Trophoblast cell (in vitro differentiated cells and primary cell): ENCODE results near the gene BRD3OS.

ENCODE experiments used
- DNase-seq, 2 donors: peaks; one replicate each; pipeline ENCODE4 v3.0.0-alpha.2; 2016
- H2AFZ ChIP-seq: 2 replicates; pipeline ENCODE4 v1.6.1; 2013; ENCODE audit warnings: low read length, moderate library complexity, mild to moderate bottlenecking; ENCODE audit not compliant: insufficient read depth, poor library complexity
- H2AK5ac ChIP-seq: 2 replicates; pipeline ENCODE4 v1.6.1; 2013; ENCODE audit warnings: mild to moderate bottlenecking, low read length
- H2BK120ac ChIP-seq: 2 replicates; pipeline ENCODE4 v1.6.1; 2013; ENCODE audit warnings: low read length, mild to moderate bottlenecking, moderate library complexity; ENCODE audit not compliant: insufficient read depth, poor library complexity
- H2BK12ac ChIP-seq: 2 replicates; pipeline ENCODE4 v1.6.1; 2013; ENCODE audit warnings: mild to moderate bottlenecking, low read length, moderate library complexity
- H2BK5ac ChIP-seq: 2 replicates; pipeline ENCODE4 v1.6.1; 2013; ENCODE audit warnings: low read length, low read depth, moderate library complexity, mild to moderate bottlenecking; ENCODE audit not compliant: poor library complexity
- H3K14ac ChIP-seq: 2 replicates; pipeline ENCODE4 v1.6.1; 2013; ENCODE audit warnings: mild to moderate bottlenecking, low read length
- H3K18ac ChIP-seq: 2 replicates; pipeline ENCODE4 v1.6.1; 2013; ENCODE audit warnings: mild to moderate bottlenecking, low read length
- H3K23ac ChIP-seq: 2 replicates; pipeline ENCODE4 v1.6.1; 2013; ENCODE audit warnings: low read length
- H3K27ac ChIP-seq: 2 replicates; pipeline ENCODE4 v1.5.1; 2013; ENCODE audit warnings: low read depth, mild to moderate bottlenecking, inconsistent platforms, low read length, moderate library complexity
- H3K27me3 ChIP-seq: 2 replicates; pipeline ENCODE4 v1.6.1; 2013; ENCODE audit warnings: inconsistent platforms, mild to moderate bottlenecking, low read length, moderate library complexity; ENCODE audit not compliant: insufficient read depth
- H3K36me3 ChIP-seq, 2 experiments: 1 replicate in 1 of 2; 2 replicates in 1 of 2; pipeline ENCODE4 v1.6.1; 2013; ENCODE audit warnings: low read length in 2 of 2, mild to moderate bottlenecking in 2 of 2, moderate library complexity in 1 of 2; ENCODE audit not compliant: insufficient read depth in 2 of 2, control insufficient read depth in 1 of 2
- H3K4ac ChIP-seq: 2 replicates; pipeline ENCODE4 v1.6.1; 2013; ENCODE audit warnings: low read depth, mild to moderate bottlenecking, low read length, moderate library complexity
- H3K4me1 ChIP-seq, 2 experiments: 1 replicate in 1 of 2; 2 replicates in 1 of 2; pipeline ENCODE4 v1.6.1; 2013; ENCODE audit warnings: low read length in 2 of 2, mild to moderate bottlenecking in 2 of 2, moderate library complexity in 1 of 2; ENCODE audit not compliant: insufficient read depth in 2 of 2, control insufficient read depth in 1 of 2
- H3K4me2 ChIP-seq: 2 replicates; pipeline ENCODE4 v1.6.1; 2013; ENCODE audit warnings: inconsistent platforms, mild to moderate bottlenecking, low read length, moderate library complexity
- H3K4me3 ChIP-seq: 2 replicates; pipeline ENCODE4 v1.5.1; 2013; ENCODE audit warnings: mild to moderate bottlenecking, low read depth, low read length, inconsistent platforms
- H3K79me1 ChIP-seq: one replicate; pipeline ENCODE4 v1.6.1; 2013; ENCODE audit warnings: low read length
- H3K79me2 ChIP-seq: 2 replicates; pipeline ENCODE4 v1.6.1; 2013; ENCODE audit warnings: low read length, mild to moderate bottlenecking; ENCODE audit not compliant: control insufficient read depth, insufficient read depth, poor library complexity
- H3K9ac ChIP-seq: 2 replicates; pipeline ENCODE4 v1.6.1; 2013; ENCODE audit warnings: mild to moderate bottlenecking, low read length
- H3K9me3 ChIP-seq: 2 replicates; pipeline ENCODE4 v1.6.1; 2013; ENCODE audit warnings: low read depth, mild to moderate bottlenecking, control low read depth, inconsistent platforms, low read length; ENCODE audit not compliant: insufficient read depth
- H4K12ac ChIP-seq: 2 replicates; pipeline ENCODE4 v1.6.1; 2013; ENCODE audit warnings: low read depth, mild to moderate bottlenecking, low read length, moderate library complexity
- H4K8ac ChIP-seq: 2 replicates; pipeline ENCODE4 v1.6.1; 2013; ENCODE audit warnings: low read depth, mild to moderate bottlenecking, low read length, moderate library complexity
- H4K91ac ChIP-seq: one replicate; pipeline ENCODE4 v1.6.1; 2013; ENCODE audit warnings: low read depth, mild to moderate bottlenecking, low read length, moderate library complexity
- WGBS: extraction: QIAGEN DNeasy Blood & Tissue Kit; methylation state at CpG from one replicate; pipeline ENCODE4 v1.1.7; 2013; ENCODE audit warnings: missing lambda C conversion rate; ENCODE audit not compliant: insufficient read length, insufficient coverage; ENCODE audit errors: extremely low coverage; 5-methylcytosine and 5-hydroxymethylcytosine counted together

The BRD3OS gene

DNA sequence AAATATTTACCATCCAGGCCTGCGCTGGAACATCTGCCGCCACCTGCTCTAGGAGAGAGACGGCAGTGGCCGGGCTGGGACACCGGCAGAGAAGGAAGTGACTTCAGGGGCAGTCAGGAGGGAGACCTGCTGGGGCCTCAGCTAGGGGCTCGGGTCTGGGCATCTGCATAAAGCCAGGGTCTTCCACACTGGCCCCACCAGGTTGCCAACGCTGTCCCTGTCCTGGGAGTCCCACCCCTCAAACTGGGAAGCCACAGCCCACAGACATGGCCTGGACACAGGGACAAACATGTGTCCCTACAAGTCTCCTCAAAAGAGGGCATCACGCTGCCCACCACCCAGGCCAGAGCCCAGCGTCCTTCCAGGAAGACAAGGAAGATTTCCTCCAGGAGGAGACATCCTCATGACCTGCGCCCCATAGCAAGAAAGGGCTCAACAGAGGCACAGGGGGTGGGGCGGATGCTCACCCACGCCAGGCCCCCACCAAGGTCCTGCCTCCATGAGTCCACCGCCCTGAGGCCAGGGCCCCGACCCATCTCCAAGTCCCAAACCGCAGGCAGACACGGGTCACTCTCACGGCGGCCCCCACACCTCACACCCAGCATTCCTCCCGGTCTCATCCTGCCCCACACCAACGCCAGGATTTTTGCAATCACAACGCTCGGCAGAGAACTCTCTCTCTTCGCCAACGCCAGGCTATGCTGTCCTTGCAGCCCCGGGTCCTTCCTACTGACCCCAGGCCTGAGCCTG, 42.1 kb upstream of the BRD3OS start:
- H3K14ac ChIP-seq, result no peak overlapping the region
- H4K12ac ChIP-seq, result no peak overlapping the region
- H3K79me1 ChIP-seq, result peaks cover 1% of the 10 kb centered on the region
- no peaks in the 10 kb centered on the region for H3K9me3 ChIP-seq
- no peaks in the 10 kb centered on the region for H3K27me3 ChIP-seq
- H4K8ac ChIP-seq, result no peak overlapping the region
- no peak overlapping the region for H2BK120ac ChIP-seq
- H2AK5ac ChIP-seq, result no peak overlapping the region
- no peak overlapping the region for H3K18ac ChIP-seq
- H3K4me3 ChIP-seq, result no peak overlapping the region
- WGBS, result no CpG with 5 or more reads among the region's 25 CpGs
- no peak overlapping the region for H4K91ac ChIP-seq
- H3K4me1 ChIP-seq, result peaks cover 24 to 38% of the 10 kb centered on the region in 2 experiments
- H3K27ac ChIP-seq, result no peak overlapping the region
- H2BK12ac ChIP-seq, result no peak overlapping the region
- no peak overlapping the region for H3K4me2 ChIP-seq
- H2BK5ac ChIP-seq, result no peak overlapping the region
- H2AFZ ChIP-seq, result no peak overlapping the region
- no peak overlapping the region for H3K23ac ChIP-seq
- H3K4ac ChIP-seq, result peak overlapping the region; percentile 95
- peaks cover 32 to 40% of the 10 kb centered on the region in 2 experiments for H3K36me3 ChIP-seq
- DNase-seq, result no peak
- peaks cover 76% of the 10 kb centered on the region for H3K79me2 ChIP-seq
- no peak overlapping the region for H3K9ac ChIP-seq

DNA sequence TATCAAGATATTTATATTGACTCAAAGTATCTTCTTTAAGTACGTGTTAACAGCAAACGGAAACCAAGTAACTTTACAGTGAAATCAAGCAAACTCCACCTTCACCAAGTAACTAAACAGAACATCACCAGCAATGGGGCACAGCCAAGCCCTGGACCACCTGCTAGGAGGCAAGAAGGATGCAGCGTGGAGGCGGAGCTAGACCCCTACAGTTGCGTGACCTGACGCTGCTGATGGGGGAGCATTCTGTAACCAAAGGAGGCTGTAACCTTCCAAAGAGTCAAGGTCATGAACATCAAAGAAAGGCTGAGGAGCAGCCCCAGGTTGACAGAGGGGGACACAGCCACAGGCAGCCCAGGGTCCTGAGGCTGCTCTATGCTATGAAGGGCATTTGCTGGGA, 39.2 kb upstream of the BRD3OS start:
- no peak overlapping the region for H3K27ac ChIP-seq

DNA sequence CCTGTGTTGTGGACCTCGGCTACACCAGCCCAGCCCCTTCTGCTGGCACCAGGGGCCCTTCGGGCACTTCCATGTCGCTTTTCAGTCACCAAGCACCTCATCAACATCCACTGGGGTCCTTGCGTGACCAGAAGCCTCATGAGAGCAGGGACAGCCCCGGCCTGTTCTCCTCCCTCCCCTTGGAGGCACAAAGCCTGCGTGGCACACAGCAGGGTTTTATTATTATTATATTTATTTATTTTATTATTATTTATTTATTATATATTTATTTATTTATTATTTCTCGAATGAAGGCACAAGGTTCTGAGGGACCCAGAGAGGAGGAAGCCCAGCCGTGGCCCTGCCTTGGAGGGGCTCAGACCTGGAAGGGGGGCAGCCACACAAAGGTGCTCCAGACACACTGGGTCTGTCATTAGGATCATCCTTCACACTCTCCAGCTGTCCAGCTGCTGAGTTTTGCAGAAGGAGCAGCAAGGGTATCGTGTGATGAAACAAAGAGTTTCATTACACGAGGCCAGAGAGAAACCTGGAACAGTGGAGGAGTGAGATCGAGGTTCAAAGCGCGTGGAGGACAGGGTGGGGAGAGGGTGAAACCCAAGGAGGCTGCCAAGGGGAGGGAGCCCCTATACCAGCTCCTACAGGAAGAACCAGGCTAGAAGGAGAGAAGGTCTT, 38.4 kb upstream of the BRD3OS start:
- H2BK5ac ChIP-seq, result no peak overlapping the region
- WGBS, result no CpG with 5 or more reads among the region's 13 CpGs

More for the DNA sequence above, 39.2 kb upstream of the BRD3OS start:
- no peak overlapping the region for H2AFZ ChIP-seq
- H3K18ac ChIP-seq, result no peak overlapping the region
- peaks cover 17 to 24% of the 10 kb centered on the region in 2 experiments for H3K4me1 ChIP-seq
- H4K8ac ChIP-seq, result no peak overlapping the region
- peaks cover 70% of the 10 kb centered on the region for H3K79me2 ChIP-seq
- H3K9me3 ChIP-seq, result no peaks in the 10 kb centered on the region
- no CpG with 5 or more reads among the region's 6 CpGs for WGBS
- H3K14ac ChIP-seq, result no peak overlapping the region
- peaks cover 28 to 35% of the 10 kb centered on the region in 2 experiments for H3K36me3 ChIP-seq
- H4K91ac ChIP-seq, result no peak overlapping the region
- no peak overlapping the region for H2BK5ac ChIP-seq
- H4K12ac ChIP-seq, result no peak overlapping the region
- H2BK12ac ChIP-seq, result no peak overlapping the region
- no peak for DNase-seq
- peak overlapping the region; percentile 90 for H3K4ac ChIP-seq
- H2AK5ac ChIP-seq, result no peak overlapping the region
- no peak overlapping the region for H3K4me3 ChIP-seq
- no peak overlapping the region for H3K23ac ChIP-seq
- no peaks in the 10 kb centered on the region for H3K27me3 ChIP-seq
- no peak overlapping the region for H3K4me2 ChIP-seq
- H3K79me1 ChIP-seq, result peaks cover 11% of the 10 kb centered on the region
- no peak overlapping the region for H2BK120ac ChIP-seq
- no peak overlapping the region for H3K9ac ChIP-seq

DNA sequence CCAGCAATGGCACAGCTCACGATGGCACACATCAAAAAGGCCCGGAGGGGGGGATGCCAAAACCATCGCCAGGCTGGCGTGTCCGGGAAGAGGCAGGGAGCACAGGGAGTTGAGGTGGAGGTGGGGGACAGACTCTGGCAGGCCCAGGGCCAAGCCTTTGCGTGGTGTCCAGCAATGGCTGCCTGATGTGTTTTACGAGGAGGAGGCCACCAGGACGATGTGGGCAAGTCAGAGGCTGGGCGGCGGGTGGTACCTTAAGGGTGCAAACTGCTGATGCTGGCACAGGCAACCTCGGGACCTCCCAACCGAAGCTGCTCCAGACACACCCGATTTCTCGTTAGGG, 37.9 kb upstream of the BRD3OS start:
- no CpG with 5 or more reads among the region's 14 CpGs for WGBS

More for the DNA sequence above, 38.4 kb upstream of the BRD3OS start:
- no peak overlapping the region for H2BK12ac ChIP-seq
- peaks cover 71% of the 10 kb centered on the region for H3K79me2 ChIP-seq
- H2AFZ ChIP-seq, result no peak overlapping the region
- no peak overlapping the region for H3K23ac ChIP-seq
- no peaks in the 10 kb centered on the region for H3K27me3 ChIP-seq
- no peak overlapping the region for H3K18ac ChIP-seq
- H3K4me1 ChIP-seq, result peaks cover 17 to 20% of the 10 kb centered on the region in 2 experiments
- peaks cover 22 to 30% of the 10 kb centered on the region in 2 experiments for H3K36me3 ChIP-seq
- H3K4me3 ChIP-seq, result no peak overlapping the region
- H3K4me2 ChIP-seq, result no peak overlapping the region
- no peak overlapping the region for H2AK5ac ChIP-seq
- peaks cover 19% of the 10 kb centered on the region for H3K79me1 ChIP-seq
- H3K4ac ChIP-seq, result peak overlapping the region; percentile 91
- no peak for DNase-seq
- no peak overlapping the region for H4K8ac ChIP-seq
- no peak overlapping the region for H4K91ac ChIP-seq
- H4K12ac ChIP-seq, result no peak overlapping the region
- no peaks in the 10 kb centered on the region for H3K9me3 ChIP-seq
- no peak overlapping the region for H2BK120ac ChIP-seq
- no peak overlapping the region for H3K14ac ChIP-seq
- no peak overlapping the region for H3K27ac ChIP-seq
- no peak overlapping the region for H3K9ac ChIP-seq

More for the DNA sequence above, 37.9 kb upstream of the BRD3OS start:
- H3K79me1 ChIP-seq, result peaks cover 23% of the 10 kb centered on the region
- H3K4ac ChIP-seq, result peak overlapping the region; percentile 89
- no peak overlapping the region for H4K8ac ChIP-seq
- H2BK120ac ChIP-seq, result no peak overlapping the region
- peaks cover 71% of the 10 kb centered on the region for H3K79me2 ChIP-seq
- H3K14ac ChIP-seq, result no peak overlapping the region
- no peaks in the 10 kb centered on the region for H3K27me3 ChIP-seq
- H2BK12ac ChIP-seq, result no peak overlapping the region
- H2AK5ac ChIP-seq, result no peak overlapping the region
- H2BK5ac ChIP-seq, result no peak overlapping the region
- no peak overlapping the region for H2AFZ ChIP-seq
- H4K12ac ChIP-seq, result no peak overlapping the region
- peaks cover 19 to 30% of the 10 kb centered on the region in 2 experiments for H3K36me3 ChIP-seq
- no peak for DNase-seq
- no peaks in the 10 kb centered on the region for H3K9me3 ChIP-seq
- H3K27ac ChIP-seq, result no peak overlapping the region
- H3K4me1 ChIP-seq, result peaks cover 14 to 17% of the 10 kb centered on the region in 2 experiments
- H3K9ac ChIP-seq, result no peak overlapping the region
- H3K23ac ChIP-seq, result no peak overlapping the region
- H3K4me3 ChIP-seq, result no peak overlapping the region
- H3K4me2 ChIP-seq, result no peak overlapping the region
- H4K91ac ChIP-seq, result no peak overlapping the region
- H3K18ac ChIP-seq, result no peak overlapping the region
